Neutrophil (primary cell): ENCODE data around the gene SLC1A1.

Source experiments
- H3K27ac ChIP-seq: fragments of 200-600 bp; sonication (generic); 2 replicates; pipeline ENCODE4 v1.5.1; 2016; ENCODE audit warnings: mild to moderate bottlenecking, moderate library complexity
- H3K27me3 ChIP-seq: fragments of 200-600 bp; sonication (generic); 2 replicates; pipeline ENCODE4 v1.6.0; 2016; ENCODE audit warnings: mild to moderate bottlenecking
- H3K36me3 ChIP-seq: fragments of 200-600 bp; sonication (generic); 2 replicates; pipeline ENCODE4 v1.5.1; 2017
- H3K4me1 ChIP-seq, 2 experiments: fragments of 200-600 bp in 1 of 2; sonication (generic) in 1 of 2; 1 replicate in 1 of 2; 2 replicates in 1 of 2; pipeline versions ENCODE4 v1.5.1 to v1.6.1; 2013 to 2016; ENCODE audit warnings: low read depth in 1 of 2, low read length in 1 of 2, mild to moderate bottlenecking in 1 of 2, moderate library complexity in 1 of 2; ENCODE audit not compliant: control insufficient read depth in 1 of 2, insufficient read depth in 1 of 2
- H3K4me3 ChIP-seq, 2 experiments: fragments of 200-600 bp in 1 of 2; sonication (generic) in 1 of 2; 1 replicate in 1 of 2; 2 replicates in 1 of 2; pipeline ENCODE4 v1.5.1; 2013 to 2016; ENCODE audit warnings: low read depth in 1 of 2, low read length in 1 of 2, mild to moderate bottlenecking in 1 of 2, moderate library complexity in 1 of 2
- H3K9me3 ChIP-seq: fragments of 200-600 bp; sonication (generic); 2 replicates; pipeline ENCODE4 v1.5.1; 2016
- TF ChIP-seq, protein P1 (sequence below): fragments of 200-600 bp; sonication (generic); IDR thresholded peaks from 2 replicates; pipeline ENCODE4 v1.5.1; 2016; ENCODE audit warnings: antibody characterized with exemption

The SLC1A1 gene

DNA sequence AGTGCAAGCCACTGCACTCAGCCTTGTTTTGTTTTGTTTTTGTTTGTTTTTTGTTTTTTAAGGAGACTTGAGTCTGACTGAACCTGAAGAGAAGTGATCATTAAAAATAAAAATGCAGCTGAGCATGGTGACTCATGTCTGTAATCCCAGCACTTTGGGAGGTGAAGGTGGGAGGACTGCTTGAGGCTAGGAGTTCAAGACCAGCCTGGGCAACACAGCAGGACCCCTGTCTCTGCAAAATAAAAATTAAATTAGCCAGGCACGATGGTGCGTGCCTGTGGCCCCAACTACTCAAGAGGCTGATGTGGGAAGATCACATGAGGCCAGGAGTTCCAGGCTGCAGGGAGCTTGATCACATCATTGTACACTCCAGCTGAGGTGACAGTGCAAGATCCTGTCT, 6.2 kb downstream of the SLC1A1 start:
- TF ChIP-seq, protein P1, sequence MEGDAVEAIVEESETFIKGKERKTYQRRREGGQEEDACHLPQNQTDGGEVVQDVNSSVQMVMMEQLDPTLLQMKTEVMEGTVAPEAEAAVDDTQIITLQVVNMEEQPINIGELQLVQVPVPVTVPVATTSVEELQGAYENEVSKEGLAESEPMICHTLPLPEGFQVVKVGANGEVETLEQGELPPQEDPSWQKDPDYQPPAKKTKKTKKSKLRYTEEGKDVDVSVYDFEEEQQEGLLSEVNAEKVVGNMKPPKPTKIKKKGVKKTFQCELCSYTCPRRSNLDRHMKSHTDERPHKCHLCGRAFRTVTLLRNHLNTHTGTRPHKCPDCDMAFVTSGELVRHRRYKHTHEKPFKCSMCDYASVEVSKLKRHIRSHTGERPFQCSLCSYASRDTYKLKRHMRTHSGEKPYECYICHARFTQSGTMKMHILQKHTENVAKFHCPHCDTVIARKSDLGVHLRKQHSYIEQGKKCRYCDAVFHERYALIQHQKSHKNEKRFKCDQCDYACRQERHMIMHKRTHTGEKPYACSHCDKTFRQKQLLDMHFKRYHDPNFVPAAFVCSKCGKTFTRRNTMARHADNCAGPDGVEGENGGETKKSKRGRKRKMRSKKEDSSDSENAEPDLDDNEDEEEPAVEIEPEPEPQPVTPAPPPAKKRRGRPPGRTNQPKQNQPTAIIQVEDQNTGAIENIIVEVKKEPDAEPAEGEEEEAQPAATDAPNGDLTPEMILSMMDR = no peak
- H3K9me3 ChIP-seq = no peaks in the 10 kb centered on the region
- H3K36me3 ChIP-seq = no peaks in the 10 kb centered on the region
- H3K27me3 ChIP-seq = peaks cover 77% of the 10 kb centered on the region
- H3K4me1 ChIP-seq = no peaks in the 10 kb centered on the region
- no peak overlapping the region for H3K4me3 ChIP-seq
- H3K27ac ChIP-seq = no peak overlapping the region

DNA sequence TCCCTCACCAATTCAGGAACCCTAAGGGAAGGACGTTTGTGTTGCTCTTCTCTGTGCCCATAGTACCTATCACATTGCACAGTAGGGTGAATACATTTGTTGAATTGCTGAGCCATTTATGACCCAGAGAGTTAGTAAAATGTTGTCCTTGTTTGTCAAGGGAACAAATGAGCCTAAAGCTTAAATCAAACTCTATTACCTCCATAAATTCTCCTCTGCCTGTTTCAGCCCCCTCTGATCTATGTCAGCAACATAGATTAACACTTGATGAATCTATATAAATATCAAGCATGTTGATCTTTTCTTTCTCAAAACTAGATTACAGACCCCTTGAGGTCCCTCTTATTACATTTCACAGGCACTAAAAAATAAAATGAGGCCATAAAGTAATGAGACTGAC, 7.1 kb downstream of the SLC1A1 start:
- H3K9me3 ChIP-seq = no peaks in the 10 kb centered on the region
- H3K27ac ChIP-seq = no peak overlapping the region
- H3K4me3 ChIP-seq = no peak overlapping the region
- H3K36me3 ChIP-seq = no peaks in the 10 kb centered on the region
- peaks cover 68% of the 10 kb centered on the region for H3K27me3 ChIP-seq
- TF ChIP-seq, protein P1 = no peak
- H3K4me1 ChIP-seq = no peaks in the 10 kb centered on the region

DNA sequence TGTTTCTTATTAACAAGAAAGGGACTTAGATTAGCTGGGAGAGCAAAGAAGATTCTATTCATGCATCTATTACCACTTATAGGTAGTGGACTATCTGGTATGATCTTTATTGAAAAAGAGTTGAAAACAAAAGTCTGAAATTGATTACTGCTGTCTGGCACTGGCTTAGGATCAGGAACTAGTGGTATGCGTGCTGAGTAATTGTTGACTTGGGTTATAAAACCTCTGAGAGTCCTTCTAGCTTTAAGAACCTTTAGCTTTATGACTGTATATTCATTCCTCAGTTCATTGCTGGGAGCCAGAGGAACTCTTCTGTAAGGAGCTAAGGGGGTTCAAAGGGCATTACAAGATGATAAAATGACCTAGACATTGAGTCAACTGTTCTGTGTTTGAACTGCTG, 7.6 kb downstream of the SLC1A1 start:
- Histone ChIP-seq H3K36me3 (no peaks in the 10 kb centered on the region), H3K4me1 (no peaks in the 10 kb centered on the region), H3K9me3 (no peaks in the 10 kb centered on the region), H3K27me3 (peaks cover 63% of the 10 kb centered on the region), H3K27ac (no peak overlapping the region), H3K4me3 (no peak overlapping the region)
- TF ChIP-seq, protein P1 = no peak

DNA sequence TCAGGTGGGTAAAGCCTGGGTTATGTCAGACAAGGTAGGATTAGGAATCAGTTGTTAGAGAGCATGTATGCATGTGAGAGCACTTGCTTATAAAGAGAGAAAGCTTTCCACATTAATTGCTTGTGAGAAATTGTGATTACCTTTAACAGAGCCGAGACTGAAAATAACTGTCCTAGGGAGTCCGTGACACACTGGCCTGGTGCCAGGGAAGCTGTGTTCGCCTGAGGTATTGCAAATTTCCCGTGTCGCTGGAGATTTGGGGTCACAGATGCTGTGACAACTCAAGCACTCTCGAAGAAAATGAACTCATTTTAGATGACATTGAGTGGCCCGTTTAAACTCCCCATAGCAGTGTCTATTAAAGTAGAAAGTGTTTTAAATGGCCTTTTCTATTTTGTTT, 9.6 kb downstream of the SLC1A1 start:
- H3K9me3 ChIP-seq = no peaks in the 10 kb centered on the region
- H3K4me3 ChIP-seq = no peak overlapping the region
- no peaks in the 10 kb centered on the region for H3K4me1 ChIP-seq
- TF ChIP-seq, protein P1 = no peak
- H3K27me3 ChIP-seq = peaks cover 52% of the 10 kb centered on the region
- no peaks in the 10 kb centered on the region for H3K36me3 ChIP-seq
- H3K27ac ChIP-seq = no peak overlapping the region

DNA sequence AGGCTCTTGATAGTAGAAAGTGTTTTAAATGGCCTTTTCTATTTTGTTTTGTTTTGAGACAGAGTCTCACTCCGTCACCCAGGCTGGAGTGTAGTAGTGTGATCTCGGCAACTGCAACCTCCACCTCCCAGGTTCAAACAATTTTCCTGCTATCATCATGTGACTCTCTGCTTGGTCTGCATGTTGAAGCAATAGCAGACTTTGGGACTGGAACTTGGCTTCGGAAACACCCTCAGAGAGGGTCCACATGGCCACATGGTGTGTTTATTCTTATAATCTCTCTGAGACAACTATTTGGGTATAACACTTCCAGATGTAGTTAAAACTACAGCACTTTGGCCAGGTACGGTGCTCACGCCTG, 10.9 kb downstream of the SLC1A1 start:
- Histone ChIP-seq H3K4me1 (no peaks in the 10 kb centered on the region), H3K9me3 (no peaks in the 10 kb centered on the region), H3K4me3 (no peak overlapping the region), H3K36me3 (no peaks in the 10 kb centered on the region), H3K27me3 (peaks cover 40% of the 10 kb centered on the region), H3K27ac (no peak overlapping the region)
- TF ChIP-seq, protein P1 = no peak

DNA sequence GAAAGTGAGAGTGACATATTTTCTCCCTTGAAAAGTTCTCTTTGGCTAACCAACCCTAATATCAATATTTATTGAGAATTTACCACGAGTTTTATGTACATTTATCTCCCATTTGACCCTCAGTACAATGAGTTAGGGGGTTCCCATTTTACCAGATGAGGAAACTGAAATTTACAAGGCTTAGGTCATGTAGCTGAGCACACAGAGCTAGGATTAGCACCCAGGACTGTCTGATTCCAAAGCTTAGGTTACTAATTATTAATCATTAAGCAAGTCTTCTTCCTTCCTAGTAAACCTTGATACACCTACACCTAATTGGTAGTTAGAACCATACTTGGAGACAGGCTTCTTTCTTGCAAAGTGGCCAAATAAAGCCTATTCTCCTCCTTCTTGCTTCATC, 12.2 kb downstream of the SLC1A1 start:
- Histone ChIP-seq H3K27me3 (peaks cover 27% of the 10 kb centered on the region), H3K4me3 (no peak overlapping the region), H3K36me3 (no peaks in the 10 kb centered on the region), H3K27ac (no peak overlapping the region), H3K9me3 (no peaks in the 10 kb centered on the region), H3K4me1 (no peaks in the 10 kb centered on the region)
- TF ChIP-seq, protein P1 = no peak
